ENCODE results near the gene PUSL1. TPM values are rescaled to one million over a fixed set of nuclear protein-coding genes. Genes with fewer than 3 reads are reported as not detected.

The PUSL1 gene
- total RNA-seq, 1 donor from 2014 or later: 28.3 TPM

GRCh38 chr1:1311107-1312104 lies 3.0 kb downstream of the PUSL1 start:
- Histone ChIP-seq H3K36me3 (peaks cover 46 to 60% of the 10 kb centered on the region in 2 donors), H3K27me3 (no peaks in the 10 kb centered on the region), H3K27ac (no peak overlapping the region), H3K9me3 (no peaks in the 10 kb centered on the region), H3K4me3 (no peak overlapping the region), H3K4me1 (peaks cover 8 to 23% of the 10 kb centered on the region in 2 donors)
- intact Hi-C loops (cut with DNase I): no loop called here
- DNase-seq (ENCODE audit: low spot score in 2 of 2): no peak
- TF ChIP-seq CTCF (IDR thresholded peaks at IDR 0.05): no peak

- no peak overlapping the region for H3K4me3 ChIP-seq
Measured at GRCh38 chr1:1312450-1313314, 4.3 kb downstream of the PUSL1 start.

GRCh38 chr1:1313500-1314236 lies 5.3 kb downstream of the PUSL1 start:
- H3K9me3 ChIP-seq: no peaks in the 10 kb centered on the region
- no peak overlapping the region for H3K27ac ChIP-seq
- intact Hi-C loops (cut with DNase I): no loop called here
- peaks cover 50 to 63% of the 10 kb centered on the region in 2 donors for H3K36me3 ChIP-seq
- H3K4me1 ChIP-seq: peaks cover under 1 to 20% of the 10 kb centered on the region in 2 donors
- TF ChIP-seq CTCF (IDR thresholded peaks at IDR 0.05): no peak
- DNase-seq (ENCODE audit: low spot score in 2 of 2): no peak
- H3K27me3 ChIP-seq: no peaks in the 10 kb centered on the region
- no peak overlapping the region for H3K4me3 ChIP-seq

More at GRCh38 chr1:1312450-1313314, 4.3 kb downstream of the PUSL1 start:
- no peaks in the 10 kb centered on the region for H3K9me3 ChIP-seq
- peaks cover 50 to 63% of the 10 kb centered on the region in 2 donors for H3K36me3 ChIP-seq
- no peaks in the 10 kb centered on the region for H3K27me3 ChIP-seq
- H3K27ac ChIP-seq: no peak overlapping the region
- no peak for TF ChIP-seq CTCF (IDR thresholded peaks at IDR 0.05)
- intact Hi-C loops (cut with DNase I): no loop called here
- peaks cover 0 to 14% of the 10 kb centered on the region in 2 donors for H3K4me1 ChIP-seq
- DNase-seq (ENCODE audit: low spot score in 2 of 2): no peak

- H3K4me1 ChIP-seq: peaks cover 3 to 20% of the 10 kb centered on the region in 2 donors
- no peak for TF ChIP-seq CTCF (IDR thresholded peaks at IDR 0.05)
- DNase-seq (ENCODE audit: low spot score in 2 of 2): no peak
- no peaks in the 10 kb centered on the region for H3K27me3 ChIP-seq
- H3K9me3 ChIP-seq: no peaks in the 10 kb centered on the region
- no peak overlapping the region for H3K27ac ChIP-seq
- intact Hi-C loops (cut with DNase I): no loop called here
- H3K36me3 ChIP-seq: peaks cover 54 to 67% of the 10 kb centered on the region in 2 donors
- no peak overlapping the region for H3K4me3 ChIP-seq
Measured at GRCh38 chr1:1314237-1314586, 5.8 kb downstream of the PUSL1 start.

- Histone ChIP-seq H3K36me3 (peaks cover 60 to 71% of the 10 kb centered on the region in 2 donors), H3K9me3 (no peaks in the 10 kb centered on the region), H3K27me3 (no peaks in the 10 kb centered on the region), H3K4me1 (peaks cover 3 to 14% of the 10 kb centered on the region in 2 donors), H3K27ac (no peak overlapping the region), H3K4me3 (no peak overlapping the region)
- TF ChIP-seq CTCF (IDR thresholded peaks at IDR 0.05): no peak
- intact Hi-C loops (cut with DNase I): no loop called here
- DNase-seq (ENCODE audit: low spot score in 2 of 2): no peak
Measured at GRCh38 chr1:1314678-1315335, 6.4 kb downstream of the PUSL1 start.

Data from ascending aorta (tissue), 2 donors.